IPS-20b (cell line): ENCODE data around the gene KLRD1.
"Not testable (repeated sequence)": the region's sequence is repeated elsewhere in the genome, so short reads cannot be mapped to it uniquely, and the experiment has no call there.

Source experiments
- H3K27ac ChIP-seq: one replicate; pipeline ENCODE4 v1.5.1; 2013; ENCODE audit warnings: low read length
- H3K27me3 ChIP-seq: 2 replicates; pipeline ENCODE4 v1.6.1; 2013; ENCODE audit warnings: mild to moderate bottlenecking, low read length, inconsistent platforms; ENCODE audit not compliant: insufficient read depth
- H3K36me3 ChIP-seq: 2 replicates; pipeline ENCODE4 v1.6.1; 2013; ENCODE audit warnings: low read depth, mild to moderate bottlenecking, inconsistent platforms, low read length, moderate library complexity; ENCODE audit not compliant: insufficient read depth
- H3K4me1 ChIP-seq: 2 replicates; pipeline ENCODE4 v1.6.1; 2013; ENCODE audit warnings: mild to moderate bottlenecking, control low read depth, inconsistent platforms, low read length, moderate library complexity; ENCODE audit not compliant: insufficient read depth
- H3K4me3 ChIP-seq: 2 replicates; pipeline ENCODE4 v1.5.1; 2013; ENCODE audit warnings: mild to moderate bottlenecking, low read length, inconsistent platforms
- H3K9ac ChIP-seq: 2 replicates; pipeline ENCODE4 v1.6.1; 2013; ENCODE audit warnings: low read depth, mild to moderate bottlenecking, inconsistent platforms, low read length, moderate library complexity
- H3K9me3 ChIP-seq: 2 replicates; pipeline ENCODE4 v1.6.1; 2013; ENCODE audit warnings: mild to moderate bottlenecking, low read depth, low read length, inconsistent platforms; ENCODE audit not compliant: insufficient read depth

The KLRD1 gene

DNA sequence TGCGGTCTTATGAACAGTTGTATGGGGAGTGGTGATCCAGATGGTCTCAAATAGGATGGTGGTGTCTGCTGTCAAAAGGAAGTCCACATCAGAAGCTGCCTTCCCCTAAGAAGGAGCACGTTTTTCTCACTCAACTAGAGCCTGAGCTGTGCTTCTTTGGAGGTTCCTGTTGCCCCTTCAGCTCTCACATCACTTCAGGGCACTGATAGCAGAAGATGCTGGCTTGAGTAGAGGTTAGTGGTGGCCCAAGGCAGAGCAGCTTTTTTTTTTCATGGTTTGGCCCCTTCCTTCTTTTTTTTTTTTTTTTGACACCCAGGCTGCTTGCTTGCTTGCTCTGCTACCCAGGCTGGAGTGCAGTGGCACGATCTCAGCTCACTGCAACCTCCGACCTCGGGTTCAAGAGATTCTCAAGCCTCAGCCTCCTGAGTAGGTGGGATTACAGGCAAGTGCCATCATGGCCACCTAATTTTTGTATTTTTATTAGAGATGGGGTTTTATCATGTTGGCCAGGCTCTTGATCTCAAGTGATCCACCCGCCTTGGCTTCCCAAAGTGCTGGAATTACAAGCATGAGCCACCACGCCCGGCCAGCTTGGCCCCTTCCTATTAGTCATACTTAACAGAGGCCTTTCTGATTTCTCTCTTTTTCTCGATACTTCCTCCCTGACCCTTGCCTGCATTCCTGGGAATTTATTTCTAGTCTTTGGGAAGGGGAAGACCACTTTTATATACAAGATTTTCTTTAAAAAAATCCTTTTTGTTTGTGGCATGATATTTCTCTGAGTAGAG, 31.6 kb downstream of the KLRD1 start:
- Histone ChIP-seq H3K27me3 (no peaks in the 10 kb centered on the region), H3K4me3 (no peak overlapping the region), H3K36me3 (no peaks in the 10 kb centered on the region), H3K4me1 (no peaks in the 10 kb centered on the region; the same call in 1 of the 2 replicates), H3K9me3 (no peaks in the 10 kb centered on the region; the same call in 1 of the 2 replicates), H3K9ac (no peak overlapping the region), H3K27ac (no peak overlapping the region)

DNA sequence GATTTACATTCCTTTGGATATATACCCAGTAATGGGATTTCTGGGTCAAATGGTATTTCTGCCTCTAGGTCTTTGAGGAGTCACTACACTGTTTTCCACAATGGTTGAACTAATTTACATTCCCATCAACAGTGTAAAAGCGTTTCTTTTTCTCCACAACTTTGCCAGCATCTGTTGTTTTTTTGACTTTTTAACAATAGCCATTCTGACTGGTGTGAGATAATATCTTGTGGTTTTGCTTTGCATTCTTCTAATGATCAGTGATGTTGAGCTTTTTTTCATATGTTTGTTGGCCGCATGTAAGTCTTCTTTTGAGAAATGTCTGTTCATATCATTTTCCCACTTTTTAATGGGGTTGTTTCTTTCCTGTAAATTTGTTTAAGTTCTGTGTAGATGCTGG, 33.3 kb downstream of the KLRD1 start:
- not testable (repeated sequence) for H3K9ac ChIP-seq, H3K27me3 ChIP-seq

GRCh38 chr12:10341892-10342509, 34.3 kb downstream of the KLRD1 start:
- Histone ChIP-seq H3K27ac (no peak overlapping the region), H3K9ac (no peak overlapping the region), H3K27me3 (no peaks in the 10 kb centered on the region), H3K4me1 (no peaks in the 10 kb centered on the region; the same call in 1 of the 2 replicates), H3K9me3 (no peaks in the 10 kb centered on the region; the same call in 1 of the 2 replicates), H3K4me3 (no peak overlapping the region), H3K36me3 (no peaks in the 10 kb centered on the region)

More for the DNA sequence above, 33.3 kb downstream of the KLRD1 start:
- H3K4me1 ChIP-seq, H3K27ac ChIP-seq, H3K9me3 ChIP-seq, H3K36me3 ChIP-seq, H3K4me3 ChIP-seq: not testable (repeated sequence)

GRCh38 chr12:10351457-10351856, 43.8 kb downstream of the KLRD1 start:
- not testable (repeated sequence) for H3K4me3 ChIP-seq, H3K36me3 ChIP-seq, H3K27me3 ChIP-seq, H3K9me3 ChIP-seq, H3K9ac ChIP-seq, H3K4me1 ChIP-seq, H3K27ac ChIP-seq

DNA sequence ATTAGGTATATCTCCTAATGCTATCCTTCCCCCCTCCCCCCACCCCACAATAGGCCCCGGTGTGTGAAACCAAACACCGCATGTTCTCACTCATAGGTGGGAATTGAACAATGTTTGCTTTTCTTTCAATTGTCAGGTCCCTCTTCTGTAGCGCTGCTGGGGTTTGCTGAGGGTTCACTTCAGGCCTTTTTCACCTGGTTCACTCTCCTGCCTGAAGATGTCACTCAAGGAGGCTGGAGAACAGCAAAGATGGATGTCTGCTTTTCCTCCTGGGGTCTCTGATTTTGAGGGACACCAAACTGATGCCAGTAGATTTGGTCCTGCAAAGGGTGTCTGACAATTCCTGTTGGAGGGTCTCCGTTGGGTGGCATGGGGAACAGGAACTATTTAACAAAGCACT, 46.4 kb downstream of the KLRD1 start:
- H3K9me3 ChIP-seq, result no peaks in the 10 kb centered on the region
- no peak overlapping the region for H3K4me3 ChIP-seq
- no peaks in the 10 kb centered on the region; the same call in 1 of the 2 replicates for H3K4me1 ChIP-seq
- H3K9ac ChIP-seq, result no peak overlapping the region
- H3K27me3 ChIP-seq, result no peaks in the 10 kb centered on the region
- H3K27ac ChIP-seq, result no peak overlapping the region
- H3K36me3 ChIP-seq, result no peaks in the 10 kb centered on the region

DNA sequence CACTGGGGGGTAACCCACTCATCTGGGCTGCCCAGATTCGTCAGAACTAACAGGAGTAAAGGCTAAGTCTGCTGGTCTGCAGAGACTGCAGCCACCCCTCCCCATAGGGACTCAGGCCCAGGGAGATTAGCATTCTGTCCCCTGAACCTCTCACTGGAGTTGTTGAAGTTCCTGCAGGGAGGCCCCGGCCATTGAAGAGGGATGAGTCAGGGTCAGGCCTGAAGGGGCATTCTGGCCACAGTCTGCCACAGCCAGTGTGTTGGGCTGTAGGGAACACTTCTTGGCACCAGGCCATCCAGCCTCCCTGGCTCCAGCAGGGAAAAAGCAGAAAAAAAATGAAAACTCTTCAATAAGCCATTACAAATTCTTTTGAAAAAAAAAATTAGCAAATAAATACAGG, 46.8 kb downstream of the KLRD1 start:
- Histone ChIP-seq H3K36me3 (no peaks in the 10 kb centered on the region), H3K4me3 (no peak overlapping the region), H3K9me3 (no peaks in the 10 kb centered on the region), H3K27me3 (no peaks in the 10 kb centered on the region), H3K4me1 (no peaks in the 10 kb centered on the region; the same call in 1 of the 2 replicates), H3K9ac (no peak overlapping the region), H3K27ac (no peak overlapping the region)

DNA sequence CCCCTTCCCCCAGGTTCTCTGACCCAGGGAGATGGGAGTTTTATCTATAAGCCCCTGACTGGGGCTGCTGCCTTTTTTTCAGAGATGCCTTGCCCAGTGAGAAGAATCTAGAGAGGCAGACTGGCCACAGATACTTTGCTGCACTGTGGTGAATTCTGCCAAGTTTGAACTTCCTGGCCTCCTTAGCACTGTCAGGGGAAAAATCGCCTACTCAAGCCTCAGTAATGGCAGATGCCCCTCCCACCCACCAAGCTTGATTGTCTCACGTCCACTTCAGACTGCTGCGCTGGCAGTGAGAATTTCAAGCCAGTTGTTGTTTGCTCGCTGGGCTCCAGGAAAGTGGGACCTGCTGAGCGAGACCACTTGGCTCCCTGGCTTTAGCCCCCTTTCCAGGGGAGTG, 50.5 kb downstream of the KLRD1 start:
- Histone ChIP-seq H3K9me3 (no peaks in the 10 kb centered on the region), H3K36me3 (no peaks in the 10 kb centered on the region), H3K27me3 (no peaks in the 10 kb centered on the region), H3K4me3 (no peak overlapping the region), H3K4me1 (peaks cover 23% of the 10 kb centered on the region), H3K27ac (no peak overlapping the region), H3K9ac (no peak overlapping the region)

DNA sequence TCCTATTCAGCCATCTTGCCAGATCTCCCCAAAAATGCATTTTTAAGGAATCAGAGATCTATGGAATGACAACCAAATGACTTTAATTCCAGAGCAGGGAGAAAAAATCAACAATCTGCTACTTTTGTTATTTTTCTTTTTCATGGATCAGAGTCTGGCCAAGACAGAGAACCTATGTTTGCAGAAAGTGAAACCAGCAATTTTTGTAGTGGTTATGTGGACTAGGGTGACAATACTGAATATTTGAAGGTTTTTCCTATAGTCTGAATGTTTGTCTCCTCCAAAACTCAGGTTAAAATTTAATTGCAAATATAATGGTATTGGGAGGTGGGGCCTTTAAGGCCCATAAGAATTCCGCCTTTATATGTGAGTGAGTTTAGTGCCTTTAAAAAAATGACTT, 51.3 kb downstream of the KLRD1 start:
- Histone ChIP-seq H3K9ac (no peak overlapping the region), H3K27ac (no peak overlapping the region), H3K27me3 (no peaks in the 10 kb centered on the region), H3K9me3 (no peaks in the 10 kb centered on the region), H3K4me3 (no peak overlapping the region), H3K36me3 (no peaks in the 10 kb centered on the region), H3K4me1 (peaks cover 31% of the 10 kb centered on the region)

DNA sequence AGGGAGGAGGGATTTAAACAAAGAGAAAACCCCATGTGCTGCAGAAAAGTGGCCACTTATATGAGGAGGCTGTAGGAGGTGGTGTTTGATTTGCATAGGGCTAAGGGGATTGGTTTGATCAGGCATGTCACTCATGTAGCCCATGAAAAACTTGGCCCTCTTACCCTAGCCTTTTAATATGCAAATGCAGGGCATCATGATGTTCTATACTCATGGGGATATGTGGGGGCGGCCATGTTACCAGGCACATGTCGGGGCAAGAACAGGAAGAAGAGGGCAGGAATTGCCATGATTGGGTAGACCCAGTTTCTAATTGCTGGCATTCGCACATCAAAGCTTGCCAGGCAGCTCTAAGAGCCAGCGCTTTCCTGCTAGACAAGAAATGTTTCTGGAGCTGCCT, 53.4 kb downstream of the KLRD1 start:
- Histone ChIP-seq H3K36me3 (no peaks in the 10 kb centered on the region), H3K4me3 (no peak overlapping the region; the same call in 1 of the 2 replicates), H3K27me3 (no peaks in the 10 kb centered on the region), H3K9ac (peak overlapping the region; percentile 46; the same call in 1 of the 2 replicates), H3K27ac (peak overlapping the region; percentile 49), H3K4me1 (peaks cover 44% of the 10 kb centered on the region), H3K9me3 (no peaks in the 10 kb centered on the region)

DNA sequence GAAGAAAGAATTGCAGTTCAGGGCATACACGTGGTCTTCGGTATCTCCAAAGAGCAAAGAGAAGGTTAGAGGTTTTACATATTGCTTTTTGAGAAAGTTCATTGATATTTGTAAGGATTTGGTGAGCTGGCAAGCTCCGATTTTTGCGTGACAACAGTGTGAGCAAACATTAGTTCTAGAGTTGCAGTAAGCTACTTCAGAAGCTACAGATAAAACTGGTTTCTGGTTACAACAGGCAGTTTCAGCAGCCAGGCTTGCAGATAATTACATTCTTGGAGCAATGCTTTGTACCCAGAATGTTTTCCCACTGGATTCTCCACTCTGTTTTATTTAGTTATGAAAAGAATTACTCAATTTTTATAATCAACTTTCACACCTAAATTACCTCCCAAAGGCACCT, 54.0 kb downstream of the KLRD1 start:
- Histone ChIP-seq H3K27me3 (no peaks in the 10 kb centered on the region), H3K27ac (peak overlapping the region; percentile 49), H3K4me1 (peaks cover 44% of the 10 kb centered on the region), H3K36me3 (no peaks in the 10 kb centered on the region), H3K9ac (peak overlapping the region; percentile 14; the same call in 1 of the 2 replicates), H3K4me3 (no peak overlapping the region; the same call in 1 of the 2 replicates), H3K9me3 (no peaks in the 10 kb centered on the region)

- Histone ChIP-seq H3K27me3 (no peaks in the 10 kb centered on the region), H3K9ac (peak overlapping the region; percentile 38; the same call in 1 of the 2 replicates), H3K27ac (no peak overlapping the region), H3K4me1 (peaks cover 44% of the 10 kb centered on the region), H3K9me3 (no peaks in the 10 kb centered on the region), H3K4me3 (no peak overlapping the region), H3K36me3 (no peaks in the 10 kb centered on the region)
Observed at GRCh38 chr12:10362325-10362724, 54.7 kb downstream of the KLRD1 start.
